Measurements from ENCODE around the gene MAP3K20. TPM values are rescaled to one million over a fixed set of nuclear protein-coding genes. Genes with fewer than 3 reads are reported as not detected.

MAP3K20 gene
- total and polyA plus RNA-seq, 10 donors = 3.2 to 24.1 (median 14.6) TPM

DNA sequence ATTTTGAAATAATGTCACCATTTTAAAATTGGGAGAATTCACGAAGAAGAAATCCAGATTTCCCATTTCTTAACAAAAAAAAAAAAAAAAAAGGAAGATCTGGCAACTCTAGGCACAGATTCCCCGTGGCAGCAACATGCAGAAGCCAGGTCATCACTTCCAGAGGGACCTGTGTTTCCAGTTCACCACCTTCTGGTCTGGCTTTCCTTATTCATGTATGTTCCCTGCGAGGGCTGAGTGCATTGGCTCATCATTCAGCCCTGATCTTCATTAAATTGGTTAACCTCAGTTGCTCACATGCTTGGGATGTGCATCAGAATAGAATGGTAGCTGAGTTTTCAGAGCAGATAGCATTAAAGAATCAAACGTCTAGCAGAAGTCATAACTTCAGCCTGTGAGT, 25.0 kb upstream of the MAP3K20 start:
- Histone ChIP-seq H3K4me1 (peaks cover 0 to 4% (median 0%) of the 10 kb centered on the region in 6 donors), H3K9me3 (no peaks in the 10 kb centered on the region), H3K27me3 (replicated peaks in 1 of 7) (no peaks in the 10 kb centered on the region), H3K27ac (no peak overlapping the region), H3K4me3 (no peak overlapping the region), H3K36me3 (no peaks in the 10 kb centered on the region)
- DNase-seq = no peak
- TF ChIP-seq, protein P1, sequence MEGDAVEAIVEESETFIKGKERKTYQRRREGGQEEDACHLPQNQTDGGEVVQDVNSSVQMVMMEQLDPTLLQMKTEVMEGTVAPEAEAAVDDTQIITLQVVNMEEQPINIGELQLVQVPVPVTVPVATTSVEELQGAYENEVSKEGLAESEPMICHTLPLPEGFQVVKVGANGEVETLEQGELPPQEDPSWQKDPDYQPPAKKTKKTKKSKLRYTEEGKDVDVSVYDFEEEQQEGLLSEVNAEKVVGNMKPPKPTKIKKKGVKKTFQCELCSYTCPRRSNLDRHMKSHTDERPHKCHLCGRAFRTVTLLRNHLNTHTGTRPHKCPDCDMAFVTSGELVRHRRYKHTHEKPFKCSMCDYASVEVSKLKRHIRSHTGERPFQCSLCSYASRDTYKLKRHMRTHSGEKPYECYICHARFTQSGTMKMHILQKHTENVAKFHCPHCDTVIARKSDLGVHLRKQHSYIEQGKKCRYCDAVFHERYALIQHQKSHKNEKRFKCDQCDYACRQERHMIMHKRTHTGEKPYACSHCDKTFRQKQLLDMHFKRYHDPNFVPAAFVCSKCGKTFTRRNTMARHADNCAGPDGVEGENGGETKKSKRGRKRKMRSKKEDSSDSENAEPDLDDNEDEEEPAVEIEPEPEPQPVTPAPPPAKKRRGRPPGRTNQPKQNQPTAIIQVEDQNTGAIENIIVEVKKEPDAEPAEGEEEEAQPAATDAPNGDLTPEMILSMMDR (IDR thresholded peaks at IDR 0.05 in 8 of 11, conservative IDR thresholded peaks at IDR 0.05 in 3 of 11) = no peak
- TF ChIP-seq POLR2AphosphoS5 (IDR thresholded peaks at IDR 0.05) = no peak
- TF ChIP-seq POLR2A (IDR thresholded peaks at IDR 0.05) = no peak
- 70 to 91% (median 80%) methylated on average over 4 of the region's 4 CpGs for WGBS, 5 donors
- intact Hi-C loops (cut with DNase I; ENCODE audit: low total_unique reads) = no loop called here

DNA sequence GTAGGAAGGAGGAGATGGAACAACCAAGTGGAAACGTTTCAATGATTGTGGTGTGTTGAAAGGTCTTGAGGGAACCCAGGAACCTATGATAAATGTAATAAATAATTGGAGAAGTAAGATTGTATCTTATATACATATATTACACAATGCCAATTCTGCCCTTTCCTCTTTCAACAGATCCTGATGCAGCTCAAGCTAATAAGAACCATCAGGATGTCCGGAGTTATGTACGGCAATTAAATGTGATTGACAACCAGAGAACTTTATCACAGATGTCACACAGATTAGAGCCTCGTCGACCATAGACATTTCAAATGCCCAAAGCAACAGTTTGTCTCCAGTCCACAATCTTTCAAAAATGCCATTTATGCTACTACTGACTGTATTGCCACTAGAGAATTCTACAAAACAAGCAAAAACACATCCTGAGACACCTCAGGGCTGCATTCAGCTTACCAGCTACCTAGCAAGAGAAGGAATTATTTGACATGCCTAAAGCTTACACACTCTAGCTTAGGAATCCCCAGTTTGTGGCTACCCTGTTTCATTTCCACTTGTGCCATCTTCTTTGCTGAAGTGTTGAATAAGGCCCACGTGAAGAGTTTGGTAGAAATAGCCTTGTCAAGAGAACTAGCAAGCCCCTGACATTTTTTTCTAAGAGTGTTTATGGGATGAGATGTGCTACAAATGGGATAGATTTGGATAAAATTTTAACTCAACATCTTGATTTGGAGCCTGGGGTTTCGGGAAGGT, 24.0 kb upstream of the MAP3K20 start:
- WGBS, 5 donors = 52 to 81% (median 65%) methylated on average over 7 of the region's 7 CpGs
- Histone ChIP-seq H3K27me3 (replicated peaks in 1 of 7) (no peaks in the 10 kb centered on the region), H3K4me3 (no peak overlapping the region), H3K36me3 (no peaks in the 10 kb centered on the region), H3K9me3 (no peaks in the 10 kb centered on the region), H3K4me1 (peaks cover 0 to 4% (median 0%) of the 10 kb centered on the region in 6 donors), H3K27ac (no peak overlapping the region)
- intact Hi-C loops (cut with DNase I; ENCODE audit: low total_unique reads) = no loop called here
- DNase-seq = no peak
- TF ChIP-seq POLR2AphosphoS5 (IDR thresholded peaks at IDR 0.05) (no peak), POLR2A (IDR thresholded peaks at IDR 0.05) (no peak)
- TF ChIP-seq, protein P1 (IDR thresholded peaks at IDR 0.05 in 8 of 11, conservative IDR thresholded peaks at IDR 0.05 in 3 of 11) = no peak

DNA sequence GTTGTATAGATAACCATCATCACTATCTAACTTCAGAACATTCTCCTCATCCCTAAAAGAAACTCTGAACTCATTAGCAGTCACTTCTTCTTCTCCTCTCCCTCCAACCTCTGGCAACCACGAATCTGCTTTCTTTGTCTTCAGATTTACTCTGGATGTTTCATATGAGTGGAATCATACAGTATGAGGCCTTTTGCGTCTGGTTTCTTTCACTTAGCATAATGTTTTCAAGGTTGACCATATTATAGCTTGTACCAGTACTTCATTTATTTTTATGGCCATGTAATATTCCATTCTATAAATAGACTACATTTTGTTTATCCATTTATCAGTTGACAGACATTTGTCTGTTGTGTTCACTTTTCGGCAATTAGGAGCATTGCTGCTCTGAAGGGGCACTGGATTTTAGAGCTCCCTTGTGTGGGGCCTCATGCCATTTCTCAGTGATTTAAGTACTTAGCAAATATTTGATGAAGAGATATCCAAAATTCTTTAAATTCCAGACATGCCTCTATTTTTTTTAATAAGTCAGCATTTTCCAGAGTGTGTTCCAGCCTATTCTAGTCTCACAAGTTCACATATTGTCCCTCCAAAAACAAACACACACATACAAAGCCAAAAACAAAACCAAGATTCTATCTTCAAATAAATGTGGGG, 22.5 kb upstream of the MAP3K20 start:
- no peak for DNase-seq
- Histone ChIP-seq H3K36me3 (no peaks in the 10 kb centered on the region), H3K27me3 (replicated peaks in 1 of 7) (no peaks in the 10 kb centered on the region), H3K27ac (no peak overlapping the region), H3K4me1 (peaks cover 0 to 6% (median 0%) of the 10 kb centered on the region in 6 donors), H3K4me3 (no peak overlapping the region), H3K9me3 (no peaks in the 10 kb centered on the region)
- TF ChIP-seq POLR2A (IDR thresholded peaks at IDR 0.05) (no peak), POLR2AphosphoS5 (IDR thresholded peaks at IDR 0.05) (no peak)
- TF ChIP-seq, protein P1 (IDR thresholded peaks at IDR 0.05 in 8 of 11, conservative IDR thresholded peaks at IDR 0.05 in 3 of 11) = no peak
- 77 to 87% (median 85%) methylated on average over 3 of the region's 3 CpGs for WGBS, 5 donors
- intact Hi-C loops (cut with DNase I; ENCODE audit: low total_unique reads) = no loop called here

DNA sequence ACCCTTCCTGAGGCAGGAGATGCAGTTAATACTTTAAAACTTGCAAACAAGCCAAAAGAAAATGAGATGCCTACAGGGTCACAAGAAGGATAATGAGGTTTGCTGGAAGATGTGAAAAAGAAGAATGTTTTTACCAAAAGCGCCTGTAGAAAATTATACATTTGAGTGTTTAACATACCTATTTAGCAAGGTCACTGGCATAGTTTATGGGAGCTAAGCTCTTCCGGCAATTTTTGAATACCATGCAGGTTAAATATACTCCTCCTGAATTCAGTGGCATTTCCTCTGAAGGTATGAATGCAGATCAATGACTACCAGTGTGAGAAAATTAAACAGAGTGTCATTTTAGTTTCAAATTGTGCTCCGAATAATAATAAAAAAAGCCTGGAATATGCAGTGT, 21.2 kb upstream of the MAP3K20 start:
- no peak for TF ChIP-seq POLR2AphosphoS5 (IDR thresholded peaks at IDR 0.05)
- no peak for TF ChIP-seq POLR2A (IDR thresholded peaks at IDR 0.05)
- TF ChIP-seq, protein P1 (IDR thresholded peaks at IDR 0.05 in 8 of 11, conservative IDR thresholded peaks at IDR 0.05 in 3 of 11) = no peak

More for the DNA sequence above, 21.2 kb upstream of the MAP3K20 start:
- H3K9me3 ChIP-seq = no peaks in the 10 kb centered on the region
- H3K4me1 ChIP-seq = peaks cover 0 to 11% (median 1%) of the 10 kb centered on the region in 6 donors
- WGBS, 5 donors = 86 to 98% (median 96%) methylated on average over 3 of the region's 3 CpGs
- H3K36me3 ChIP-seq = no peaks in the 10 kb centered on the region
- no peaks in the 10 kb centered on the region for H3K27me3 ChIP-seq (replicated peaks in 1 of 7)
- H3K4me3 ChIP-seq = no peak overlapping the region
- H3K27ac ChIP-seq = no peak overlapping the region
- DNase-seq = no peak
- intact Hi-C loops (cut with DNase I; ENCODE audit: low total_unique reads) = no loop called here
